ENCODE data around the gene SHC4. TPM values are rescaled to one million over a fixed set of nuclear protein-coding genes. Genes with fewer than 3 reads are reported as not detected.

SHC4 gene
- polyA plus RNA-seq, 1 donor (not counting 4 experiments of a cell fraction or from before 2014, with no cell fraction given): 0.94 TPM

GRCh38 chr15:48922046-48922445, 41.7 kb downstream of the SHC4 start:
- peaks cover 4% of the 10 kb centered on the region for H3K4me1 ChIP-seq (ENCODE audit: control insufficient read depth, extremely low read depth, insufficient read depth, low read length)
- H2AFZ ChIP-seq (ENCODE audit: control insufficient read depth, low read length): no peak overlapping the region
- no peaks in the 10 kb centered on the region for H3K27me3 ChIP-seq (ENCODE audit: control insufficient read depth, extremely low read depth, insufficient read depth, low read length)
- no peak overlapping the region for H3K4me2 ChIP-seq (ENCODE audit: control insufficient read depth, extremely low read depth, insufficient read depth, low read depth, low read length)
- TF ChIP-seq EZH2 (IDR thresholded peaks at IDR 0.05; ENCODE audit: low read length): no peak
- TF ChIP-seq, protein P1, sequence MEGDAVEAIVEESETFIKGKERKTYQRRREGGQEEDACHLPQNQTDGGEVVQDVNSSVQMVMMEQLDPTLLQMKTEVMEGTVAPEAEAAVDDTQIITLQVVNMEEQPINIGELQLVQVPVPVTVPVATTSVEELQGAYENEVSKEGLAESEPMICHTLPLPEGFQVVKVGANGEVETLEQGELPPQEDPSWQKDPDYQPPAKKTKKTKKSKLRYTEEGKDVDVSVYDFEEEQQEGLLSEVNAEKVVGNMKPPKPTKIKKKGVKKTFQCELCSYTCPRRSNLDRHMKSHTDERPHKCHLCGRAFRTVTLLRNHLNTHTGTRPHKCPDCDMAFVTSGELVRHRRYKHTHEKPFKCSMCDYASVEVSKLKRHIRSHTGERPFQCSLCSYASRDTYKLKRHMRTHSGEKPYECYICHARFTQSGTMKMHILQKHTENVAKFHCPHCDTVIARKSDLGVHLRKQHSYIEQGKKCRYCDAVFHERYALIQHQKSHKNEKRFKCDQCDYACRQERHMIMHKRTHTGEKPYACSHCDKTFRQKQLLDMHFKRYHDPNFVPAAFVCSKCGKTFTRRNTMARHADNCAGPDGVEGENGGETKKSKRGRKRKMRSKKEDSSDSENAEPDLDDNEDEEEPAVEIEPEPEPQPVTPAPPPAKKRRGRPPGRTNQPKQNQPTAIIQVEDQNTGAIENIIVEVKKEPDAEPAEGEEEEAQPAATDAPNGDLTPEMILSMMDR (optimal IDR thresholded peaks at IDR 0.05 in 1 of 3, IDR thresholded peaks at IDR 0.05 in 1 of 3, conservative IDR thresholded peaks at IDR 0.05 in 1 of 3; ENCODE audit: extremely low read depth in 1 of 3, insufficient read depth in 2 of 3, low read length in 3 of 3): no peak
- H3K36me3 ChIP-seq (ENCODE audit: control insufficient read depth in 2 of 2, extremely low read depth in 1 of 2, insufficient read depth in 2 of 2, low read length in 2 of 2): no peaks in the 10 kb centered on the region
- no peaks in the 10 kb centered on the region for H3K9me1 ChIP-seq (ENCODE audit: control insufficient read depth, extremely low read depth, insufficient read depth, low read length)
- no peak overlapping the region for H3K9ac ChIP-seq (ENCODE audit: control insufficient read depth, extremely low read depth, insufficient read depth, low read length)
- dilution Hi-C loops (cut with MboI; ENCODE audit: extremely low pct_ligation_motif_present, low sequenced_read_pairs): no loop called here
- H3K79me2 ChIP-seq (ENCODE audit: control insufficient read depth, insufficient read depth, low read length): no peaks in the 10 kb centered on the region
- FAIRE-seq: no peak
- no peak overlapping the region for H3K4me3 ChIP-seq (ENCODE audit: control insufficient read depth in 2 of 3, extremely low read depth in 1 of 3, insufficient read depth in 2 of 3, low read depth in 1 of 3, low read length in 3 of 3)
- H3K9me3 ChIP-seq (ENCODE audit: control insufficient read depth, low read depth, low read length): no peaks in the 10 kb centered on the region
- H3K27ac ChIP-seq (ENCODE audit: control insufficient read depth, insufficient read depth, low read length): no peak overlapping the region
- no peaks in the 10 kb centered on the region for H4K20me1 ChIP-seq (ENCODE audit: control insufficient read depth, extremely low read depth, insufficient read depth, low read length)
- DNase-seq (ENCODE audit: low read depth, low spot score): no peak

GRCh38 chr15:48916721-48917120, 47.0 kb downstream of the SHC4 start:
- dilution Hi-C loops (cut with MboI; ENCODE audit: extremely low pct_ligation_motif_present, low sequenced_read_pairs): no loop called here
- H3K4me3 ChIP-seq (ENCODE audit: control insufficient read depth in 2 of 3, extremely low read depth in 1 of 3, insufficient read depth in 2 of 3, low read depth in 1 of 3, low read length in 3 of 3): no peak overlapping the region

More at GRCh38 chr15:48916721-48917120, 47.0 kb downstream of the SHC4 start:
- Histone ChIP-seq H3K9me3 (ENCODE audit: control insufficient read depth, low read depth, low read length) (no peaks in the 10 kb centered on the region), H3K36me3 (ENCODE audit: control insufficient read depth in 2 of 2, extremely low read depth in 1 of 2, insufficient read depth in 2 of 2, low read length in 2 of 2) (no peaks in the 10 kb centered on the region), H3K4me1 (ENCODE audit: control insufficient read depth, extremely low read depth, insufficient read depth, low read length) (peaks cover 3% of the 10 kb centered on the region), H3K27me3 (ENCODE audit: control insufficient read depth, extremely low read depth, insufficient read depth, low read length) (peaks cover 4% of the 10 kb centered on the region), H3K27ac (ENCODE audit: control insufficient read depth, insufficient read depth, low read length) (no peak overlapping the region), H3K4me2 (ENCODE audit: control insufficient read depth, extremely low read depth, insufficient read depth, low read depth, low read length) (no peak overlapping the region), H3K9ac (ENCODE audit: control insufficient read depth, extremely low read depth, insufficient read depth, low read length) (no peak overlapping the region), H3K9me1 (ENCODE audit: control insufficient read depth, extremely low read depth, insufficient read depth, low read length) (no peaks in the 10 kb centered on the region), H2AFZ (ENCODE audit: control insufficient read depth, low read length) (no peak overlapping the region), H3K79me2 (ENCODE audit: control insufficient read depth, insufficient read depth, low read length) (no peaks in the 10 kb centered on the region), H4K20me1 (ENCODE audit: control insufficient read depth, extremely low read depth, insufficient read depth, low read length) (no peaks in the 10 kb centered on the region)
- DNase-seq (ENCODE audit: low read depth, low spot score) (no peak), FAIRE-seq (no peak)
- no peak for TF ChIP-seq EZH2 (IDR thresholded peaks at IDR 0.05; ENCODE audit: low read length)
- TF ChIP-seq, protein P1 (optimal IDR thresholded peaks at IDR 0.05 in 1 of 3, IDR thresholded peaks at IDR 0.05 in 1 of 3, conservative IDR thresholded peaks at IDR 0.05 in 1 of 3; ENCODE audit: extremely low read depth in 1 of 3, insufficient read depth in 2 of 3, low read length in 3 of 3): no peak
